Fibroblast of mammary gland (primary cell): ENCODE data around the gene SLC20A1.
"Not testable (repeated sequence)": the region's sequence is repeated elsewhere in the genome, so short reads cannot be mapped to it uniquely, and the experiment has no call there.

Source experiments
- DNase-seq: peaks from one replicate; pipeline ENCODE4 v3.0.0-alpha.2; 2010; ENCODE audit warnings: low read depth
- H3K4me3 ChIP-seq: 2 replicates; pipeline ENCODE4 v1.5.1; 2011; ENCODE audit warnings: low read depth, mild to moderate bottlenecking, low read length, moderate library complexity; ENCODE audit not compliant: control insufficient read depth
- TF ChIP-seq, protein P1 (sequence below): conservative IDR thresholded peaks from 2 replicates; pipeline ENCODE4 v1.5.1; 2011; ENCODE audit warnings: low read depth, low read length, inconsistent platforms; ENCODE audit not compliant: control insufficient read depth, insufficient read depth

The SLC20A1 gene

DNA sequence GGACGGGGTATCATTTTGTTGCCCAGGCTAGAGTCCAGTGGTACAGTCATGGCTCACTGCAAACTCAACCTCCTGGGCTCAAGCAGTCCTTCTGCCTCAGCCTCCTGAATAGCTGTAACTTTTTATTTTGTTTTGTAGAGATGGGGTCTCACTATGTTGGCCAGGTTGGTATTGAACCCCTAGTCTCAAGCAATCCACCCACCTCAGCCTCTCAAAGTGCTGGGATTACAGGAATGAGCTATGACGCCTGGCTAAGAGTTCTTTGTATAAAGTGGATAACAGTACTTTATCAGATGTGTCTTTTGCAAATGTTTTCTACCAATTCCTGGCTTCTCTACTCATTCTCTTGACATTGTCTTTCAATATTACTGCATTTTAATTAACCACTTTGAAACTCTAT lies 57.9 kb downstream of the SLC20A1 start:
- TF ChIP-seq, protein P1, sequence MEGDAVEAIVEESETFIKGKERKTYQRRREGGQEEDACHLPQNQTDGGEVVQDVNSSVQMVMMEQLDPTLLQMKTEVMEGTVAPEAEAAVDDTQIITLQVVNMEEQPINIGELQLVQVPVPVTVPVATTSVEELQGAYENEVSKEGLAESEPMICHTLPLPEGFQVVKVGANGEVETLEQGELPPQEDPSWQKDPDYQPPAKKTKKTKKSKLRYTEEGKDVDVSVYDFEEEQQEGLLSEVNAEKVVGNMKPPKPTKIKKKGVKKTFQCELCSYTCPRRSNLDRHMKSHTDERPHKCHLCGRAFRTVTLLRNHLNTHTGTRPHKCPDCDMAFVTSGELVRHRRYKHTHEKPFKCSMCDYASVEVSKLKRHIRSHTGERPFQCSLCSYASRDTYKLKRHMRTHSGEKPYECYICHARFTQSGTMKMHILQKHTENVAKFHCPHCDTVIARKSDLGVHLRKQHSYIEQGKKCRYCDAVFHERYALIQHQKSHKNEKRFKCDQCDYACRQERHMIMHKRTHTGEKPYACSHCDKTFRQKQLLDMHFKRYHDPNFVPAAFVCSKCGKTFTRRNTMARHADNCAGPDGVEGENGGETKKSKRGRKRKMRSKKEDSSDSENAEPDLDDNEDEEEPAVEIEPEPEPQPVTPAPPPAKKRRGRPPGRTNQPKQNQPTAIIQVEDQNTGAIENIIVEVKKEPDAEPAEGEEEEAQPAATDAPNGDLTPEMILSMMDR: no peak
- H3K4me3 ChIP-seq: no peak overlapping the region
- DNase-seq: no peak

GRCh38 chr2:112705575-112705974 lies 59.8 kb downstream of the SLC20A1 start:
- no peak overlapping the region for H3K4me3 ChIP-seq
- TF ChIP-seq, protein P1: no peak
- no peak for DNase-seq

- TF ChIP-seq, protein P1: no peak
- DNase-seq: no peak
- no peak overlapping the region for H3K4me3 ChIP-seq
Measured at GRCh38 chr2:112706170-112706664, 60.5 kb downstream of the SLC20A1 start.

DNA sequence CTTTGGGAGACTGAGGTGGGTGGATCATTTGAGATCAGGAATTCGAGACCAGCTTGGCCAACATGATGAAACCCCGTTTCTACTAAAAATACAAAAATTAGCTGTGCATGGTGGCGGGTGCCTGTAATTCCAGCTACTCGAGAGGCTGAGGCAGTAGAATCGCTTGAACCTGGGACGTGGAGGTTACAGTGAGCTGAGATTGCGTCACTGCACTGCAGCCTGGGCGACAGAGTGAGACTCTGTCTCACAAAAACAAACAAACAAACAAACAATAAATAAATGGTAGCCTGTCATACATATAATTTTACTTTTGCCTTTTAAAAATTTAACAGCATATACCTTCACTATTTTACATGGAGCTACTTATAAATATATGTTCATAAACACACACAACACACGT lies 61.2 kb downstream of the SLC20A1 start:
- not testable (repeated sequence) for DNase-seq, H3K4me3 ChIP-seq

DNA sequence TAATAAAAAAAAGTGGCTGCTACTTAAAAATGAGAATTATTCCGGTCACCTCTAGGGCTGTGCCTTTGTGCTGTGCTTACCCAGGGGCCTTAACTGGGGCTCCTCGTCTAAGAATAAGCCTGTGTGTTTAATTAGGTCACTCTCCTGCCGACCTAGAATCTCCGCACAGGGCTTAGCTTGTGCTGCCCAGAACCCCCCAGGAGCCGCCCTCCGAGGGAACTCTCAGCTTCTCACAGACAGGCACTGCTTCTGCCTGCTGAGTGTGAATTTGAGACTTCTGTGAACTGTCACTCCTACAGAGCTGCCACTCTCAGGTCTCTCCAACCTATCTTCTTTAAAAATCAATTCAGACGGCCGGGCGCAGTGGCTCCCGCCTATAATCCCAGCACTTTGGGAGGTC lies 63.2 kb downstream of the SLC20A1 start:
- no peak overlapping the region for H3K4me3 ChIP-seq
- DNase-seq: no peak
- TF ChIP-seq, protein P1: no peak

DNA sequence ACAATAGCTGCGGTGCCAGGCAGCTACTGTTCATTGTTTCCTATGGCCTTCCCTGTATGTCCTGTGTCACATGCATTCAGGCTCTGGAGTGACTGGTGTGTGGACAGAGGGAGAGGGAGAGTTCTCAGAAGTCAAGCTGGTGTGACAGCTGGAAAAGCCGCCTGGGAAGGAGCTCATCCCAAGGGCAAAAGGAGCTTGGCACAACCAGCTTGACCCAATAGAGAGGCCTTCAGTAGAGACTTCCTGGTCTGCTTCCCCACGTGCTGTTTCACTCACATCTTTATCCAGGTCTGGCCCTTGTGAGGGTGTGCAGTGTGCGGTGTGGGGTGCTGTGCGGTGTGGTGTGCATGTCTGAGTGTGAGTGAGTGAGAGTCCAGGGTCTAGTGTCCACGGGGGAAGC lies 64.0 kb downstream of the SLC20A1 start:
- no peak for DNase-seq
- TF ChIP-seq, protein P1: no peak
- no peak overlapping the region for H3K4me3 ChIP-seq

- no peak for DNase-seq
- no peak overlapping the region for H3K4me3 ChIP-seq
- TF ChIP-seq, protein P1: no peak
Measured at GRCh38 chr2:112710956-112711750, 65.4 kb downstream of the SLC20A1 start.
